ENCODE results near the gene CAMK2B. TPM values are rescaled to one million over a fixed set of nuclear protein-coding genes. Genes with fewer than 3 reads are reported as not detected.

CAMK2B gene
- total and polyA plus RNA-seq, 4 donors = 2.4 to 12.8 (median 4.4) TPM; not detected in 1

- Histone ChIP-seq H3K4me1 (ENCODE audit: control insufficient read depth in 1 of 2, insufficient read depth in 2 of 2, low read length in 2 of 2) (no peaks in the 10 kb centered on the region), H3K27me3 (ENCODE audit: control insufficient read depth in 1 of 2, insufficient read depth in 2 of 2, low read length in 1 of 2) (no peaks in the 10 kb centered on the region), H3K36me3 (ENCODE audit: control insufficient read depth in 1 of 2, insufficient read depth in 2 of 2, low read length in 1 of 2) (peaks cover 7% of the 10 kb centered on the region in 2 donors), H3K9me3 (ENCODE audit: control insufficient read depth, low read length) (peaks cover 3% of the 10 kb centered on the region), H3K27ac (ENCODE audit: low read depth in 1 of 2, low read length in 2 of 2) (no peak overlapping the region), H3K4me3 (ENCODE audit: low read length in 2 of 2) (no peak overlapping the region)
- intact Hi-C loops (cut with DNase I) = no loop called here
- DNase-seq (no peak), ATAC-seq (ENCODE audit: low FRiP score) (no peak)
- 87 to 90% methylated on average over 7 of the region's 7 CpGs for WGBS, 2 donors
Measured at GRCh38 chr7:44215531-44215930, 109.9 kb downstream of the CAMK2B start.

- no peak for DNase-seq
- Histone ChIP-seq H3K36me3 (ENCODE audit: control insufficient read depth in 1 of 2, insufficient read depth in 2 of 2, low read length in 1 of 2) (peaks cover 9 to 10% of the 10 kb centered on the region in 2 donors), H3K9me3 (ENCODE audit: control insufficient read depth, low read length) (peaks cover 3% of the 10 kb centered on the region), H3K4me1 (ENCODE audit: control insufficient read depth in 1 of 2, insufficient read depth in 2 of 2, low read length in 2 of 2) (no peaks in the 10 kb centered on the region), H3K27me3 (ENCODE audit: control insufficient read depth in 1 of 2, insufficient read depth in 2 of 2, low read length in 1 of 2) (no peaks in the 10 kb centered on the region), H3K4me3 (ENCODE audit: low read length in 2 of 2) (no peak overlapping the region), H3K27ac (ENCODE audit: low read depth in 1 of 2, low read length in 2 of 2) (no peak overlapping the region)
- intact Hi-C loops (cut with DNase I) = no loop called here
- ATAC-seq (ENCODE audit: low FRiP score) = no peak
- 77 to 81% methylated on average over 9 of the region's 9 CpGs for WGBS, 2 donors
Measured at GRCh38 chr7:44213877-44214388, 111.5 kb downstream of the CAMK2B start.

GRCh38 chr7:44213206-44213876 is 112.1 kb downstream of the CAMK2B start:
- intact Hi-C loops (cut with DNase I) = no loop called here
- H3K9me3 ChIP-seq (ENCODE audit: control insufficient read depth, low read length) = no peaks in the 10 kb centered on the region
- H3K27ac ChIP-seq (ENCODE audit: low read depth in 1 of 2, low read length in 2 of 2) = no peak overlapping the region
- 76 to 83% methylated on average over 3 of the region's 3 CpGs for WGBS, 2 donors
- H3K36me3 ChIP-seq (ENCODE audit: control insufficient read depth in 1 of 2, insufficient read depth in 2 of 2, low read length in 1 of 2) = peaks cover 10 to 14% of the 10 kb centered on the region in 2 donors
- ATAC-seq (ENCODE audit: low FRiP score) (no peak), DNase-seq (no peak)
- H3K27me3 ChIP-seq (ENCODE audit: control insufficient read depth in 1 of 2, insufficient read depth in 2 of 2, low read length in 1 of 2) = no peaks in the 10 kb centered on the region
- H3K4me3 ChIP-seq (ENCODE audit: low read length in 2 of 2) = no peak overlapping the region
- no peaks in the 10 kb centered on the region for H3K4me1 ChIP-seq (ENCODE audit: control insufficient read depth in 1 of 2, insufficient read depth in 2 of 2, low read length in 2 of 2)

GRCh38 chr7:44212581-44213184 is 112.7 kb downstream of the CAMK2B start:
- 78 to 79% methylated on average over 7 of the region's 7 CpGs for WGBS, 2 donors
- H3K27ac ChIP-seq (ENCODE audit: low read depth in 1 of 2, low read length in 2 of 2) = no peak overlapping the region
- peaks cover 15 to 17% of the 10 kb centered on the region in 2 donors for H3K36me3 ChIP-seq (ENCODE audit: control insufficient read depth in 1 of 2, insufficient read depth in 2 of 2, low read length in 1 of 2)
- H3K4me1 ChIP-seq (ENCODE audit: control insufficient read depth in 1 of 2, insufficient read depth in 2 of 2, low read length in 2 of 2) = no peaks in the 10 kb centered on the region
- no peak for ATAC-seq (ENCODE audit: low FRiP score)
- peak in 1 of 2 donors; percentile 21 for DNase-seq
- H3K27me3 ChIP-seq (ENCODE audit: control insufficient read depth in 1 of 2, insufficient read depth in 2 of 2, low read length in 1 of 2) = no peaks in the 10 kb centered on the region
- intact Hi-C loops (cut with DNase I) = no loop called here
- no peaks in the 10 kb centered on the region for H3K9me3 ChIP-seq (ENCODE audit: control insufficient read depth, low read length)
- H3K4me3 ChIP-seq (ENCODE audit: low read length in 2 of 2) = no peak overlapping the region

- peak in 1 of 2 donors; percentile 12 for DNase-seq
Measured at GRCh38 chr7:44212018-44212417, 113.4 kb downstream of the CAMK2B start.

GRCh38 chr7:44211126-44211675 is 114.2 kb downstream of the CAMK2B start:
- no peak for ATAC-seq (ENCODE audit: low FRiP score)
- Histone ChIP-seq H3K36me3 (ENCODE audit: control insufficient read depth in 1 of 2, insufficient read depth in 2 of 2, low read length in 1 of 2) (peaks cover 15 to 21% of the 10 kb centered on the region in 2 donors), H3K4me3 (ENCODE audit: low read length in 2 of 2) (no peak overlapping the region), H3K9me3 (ENCODE audit: control insufficient read depth, low read length) (no peaks in the 10 kb centered on the region), H3K4me1 (ENCODE audit: control insufficient read depth in 1 of 2, insufficient read depth in 2 of 2, low read length in 2 of 2) (no peaks in the 10 kb centered on the region), H3K27ac (ENCODE audit: low read depth in 1 of 2, low read length in 2 of 2) (no peak overlapping the region), H3K27me3 (ENCODE audit: control insufficient read depth in 1 of 2, insufficient read depth in 2 of 2, low read length in 1 of 2) (no peaks in the 10 kb centered on the region)
- 88 to 91% methylated on average over 10 of the region's 10 CpGs for WGBS, 2 donors
- peak in 1 of 2 donors; percentile 9 for DNase-seq
- intact Hi-C loops (cut with DNase I) = no loop called here

More at GRCh38 chr7:44212018-44212417, 113.4 kb downstream of the CAMK2B start:
- ATAC-seq (ENCODE audit: low FRiP score) = no peak
- peaks cover 15 to 21% of the 10 kb centered on the region in 2 donors for H3K36me3 ChIP-seq (ENCODE audit: control insufficient read depth in 1 of 2, insufficient read depth in 2 of 2, low read length in 1 of 2)
- no peaks in the 10 kb centered on the region for H3K4me1 ChIP-seq (ENCODE audit: control insufficient read depth in 1 of 2, insufficient read depth in 2 of 2, low read length in 2 of 2)
- H3K9me3 ChIP-seq (ENCODE audit: control insufficient read depth, low read length) = no peaks in the 10 kb centered on the region
- H3K4me3 ChIP-seq (ENCODE audit: low read length in 2 of 2) = no peak overlapping the region
- H3K27me3 ChIP-seq (ENCODE audit: control insufficient read depth in 1 of 2, insufficient read depth in 2 of 2, low read length in 1 of 2) = no peaks in the 10 kb centered on the region
- H3K27ac ChIP-seq (ENCODE audit: low read depth in 1 of 2, low read length in 2 of 2) = no peak overlapping the region
- intact Hi-C loops (cut with DNase I) = no loop called here
- 84 to 85% methylated on average over 6 of the region's 6 CpGs for WGBS, 2 donors

GRCh38 chr7:44210107-44210506 is 115.3 kb downstream of the CAMK2B start:
- intact Hi-C loops (cut with DNase I) = no loop called here
- no peaks in the 10 kb centered on the region for H3K4me1 ChIP-seq (ENCODE audit: control insufficient read depth in 1 of 2, insufficient read depth in 2 of 2, low read length in 2 of 2)
- peaks cover 15 to 23% of the 10 kb centered on the region in 2 donors for H3K36me3 ChIP-seq (ENCODE audit: control insufficient read depth in 1 of 2, insufficient read depth in 2 of 2, low read length in 1 of 2)
- H3K9me3 ChIP-seq (ENCODE audit: control insufficient read depth, low read length) = no peaks in the 10 kb centered on the region
- no peak overlapping the region for H3K4me3 ChIP-seq (ENCODE audit: low read length in 2 of 2)
- 85% methylated on average over 5 of the region's 5 CpGs for WGBS, 2 donors
- DNase-seq (peak in 1 of 2 donors; percentile 13), ATAC-seq (ENCODE audit: low FRiP score) (no peak)
- no peaks in the 10 kb centered on the region for H3K27me3 ChIP-seq (ENCODE audit: control insufficient read depth in 1 of 2, insufficient read depth in 2 of 2, low read length in 1 of 2)
- no peak overlapping the region for H3K27ac ChIP-seq (ENCODE audit: low read depth in 1 of 2, low read length in 2 of 2)

- Histone ChIP-seq H3K4me3 (ENCODE audit: low read length in 2 of 2) (no peak overlapping the region), H3K27me3 (ENCODE audit: control insufficient read depth in 1 of 2, insufficient read depth in 2 of 2, low read length in 1 of 2) (no peaks in the 10 kb centered on the region), H3K27ac (ENCODE audit: low read depth in 1 of 2, low read length in 2 of 2) (no peak overlapping the region), H3K9me3 (ENCODE audit: control insufficient read depth, low read length) (no peaks in the 10 kb centered on the region), H3K36me3 (ENCODE audit: control insufficient read depth in 1 of 2, insufficient read depth in 2 of 2, low read length in 1 of 2) (peaks cover 15 to 25% of the 10 kb centered on the region in 2 donors), H3K4me1 (ENCODE audit: control insufficient read depth in 1 of 2, insufficient read depth in 2 of 2, low read length in 2 of 2) (no peaks in the 10 kb centered on the region)
- intact Hi-C loops (cut with DNase I) = no loop called here
- ATAC-seq (ENCODE audit: low FRiP score) = no peak
- 87 to 93% methylated on average over 7 of the region's 7 CpGs for WGBS, 2 donors
- no peak for DNase-seq
Measured at GRCh38 chr7:44208085-44208484, 117.3 kb downstream of the CAMK2B start.
